K562 (cell line): Measurements from ENCODE around the gene FKBP2. TPM values are rescaled to one million over a fixed set of nuclear protein-coding genes. Genes with fewer than 3 reads are reported as not detected.

Experiments
- CBFB ChIP-seq: sonication (generic); formaldehyde crosslinking; IDR thresholded peaks from 2 replicates; pipeline ENCODE4 v1.4.0; 2020; ENCODE audit warnings: mild to moderate bottlenecking, missing genetic modification reagents
- COPS2 ChIP-seq: fragments of 450-650 bp; conservative IDR thresholded peaks from 2 replicates; pipeline ENCODE4 v1.6.1; 2016; ENCODE audit warnings: mild to moderate bottlenecking, moderate library complexity
- HMG20B ChIP-seq: fragments of 250-450 bp; sonication (Bioruptor Pico); IDR thresholded peaks from 2 replicates; pipeline ENCODE4 v1.5.0; 2021; ENCODE audit warnings: mild to moderate bottlenecking
- HOXB6 ChIP-seq: fragments of 250-450 bp; sonication (Bioruptor Pico); IDR thresholded peaks from 2 replicates; pipeline ENCODE4 v1.5.1; 2022; ENCODE audit warnings: mild to moderate bottlenecking, borderline replicate concordance
- MTA3 ChIP-seq: fragments of 450-650 bp; formaldehyde crosslinking; IDR thresholded peaks from 2 replicates; pipeline ENCODE4 v1.6.1; 2017; ENCODE audit warnings: mild to moderate bottlenecking, borderline replicate concordance
- NRF1 ChIP-seq, 2 experiments: fragments of 450-650 bp; IDR thresholded peaks in 1 of 2; conservative IDR thresholded peaks in 1 of 2; 2 replicates each; pipeline ENCODE4 v1.6.1; 2014; ENCODE audit warnings: mild to moderate bottlenecking in 2 of 2
- PBX2 ChIP-seq, 2 experiments: IDR thresholded peaks in 1 of 2; conservative IDR thresholded peaks in 1 of 2; 2 replicates each; pipeline ENCODE4 v1.6.1; 2016; ENCODE audit warnings: low read depth in 2 of 2, mild to moderate bottlenecking in 1 of 2, missing compliant biosample characterization in 1 of 2, missing genetic modification characterization in 1 of 2, moderate library complexity in 1 of 2
- PHTF2 ChIP-seq: fragments of 250-450 bp; sonication (Bioruptor Pico); IDR thresholded peaks from 2 replicates; pipeline ENCODE4 v1.5.0; 2021; ENCODE audit warnings: mild to moderate bottlenecking
- SMARCA4 ChIP-seq: fragments of 450-650 bp; IDR thresholded peaks from 2 replicates; pipeline ENCODE4 v1.6.1; 2016
- TAF9B ChIP-seq: fragments of 450-650 bp; IDR thresholded peaks from 2 replicates; pipeline ENCODE4 v1.6.1; 2018; ENCODE audit warnings: mild to moderate bottlenecking; ENCODE audit not compliant: partially characterized antibody
- ZNF263 ChIP-seq: sonication (generic); formaldehyde crosslinking; IDR thresholded peaks from 2 replicates; pipeline ENCODE4 v1.8.0; 2022; ENCODE audit warnings: mild to moderate bottlenecking, missing genetic modification reagents, borderline replicate concordance
- ZNF282 ChIP-seq: sonication (generic); formaldehyde crosslinking; IDR thresholded peaks from 2 replicates; pipeline ENCODE4 v1.8.1; 2023; ENCODE audit warnings: missing genetic modification reagents
- ZNF398 ChIP-seq: fragments of 250-450 bp; sonication (Bioruptor Pico); IDR thresholded peaks from 2 replicates; pipeline ENCODE4 v1.8.0; 2021; ENCODE audit warnings: moderate library complexity, mild to moderate bottlenecking, inconsistent platforms
- ZNF511 ChIP-seq: sonication (generic); formaldehyde crosslinking; IDR thresholded peaks from 2 replicates; pipeline ENCODE4 v1.8.0; 2022; ENCODE audit warnings: mild to moderate bottlenecking, missing genetic modification reagents
- ZNF76 ChIP-seq: fragments of 250-450 bp; sonication (Bioruptor Pico); IDR thresholded peaks from 2 replicates; pipeline ENCODE4 v1.4.0; 2020; ENCODE audit warnings: mild to moderate bottlenecking, moderate library complexity, borderline replicate concordance
- polyA plus RNA-seq, 8 experiments: library from polyadenylated mRNA; depleted of rRNA in 4 of 8; stranded (reverse) in 5 of 8; unstranded in 3 of 8; fragments of >200 nt; fragmentation: Nextera tagmentation in 2 of 8; fragmentation: Illumina TruSeq in 1 of 8; extraction: Ambion mirVana in 2 of 8; extraction: Trizol in 1 of 8; gene quantifications; 2 replicates each; pipeline versions ENCODE4 v1.2.1 to v1.2.3, GENCODE V29; 2011 to 2014; ENCODE audit warnings: inconsistent platforms in 1 of 8, missing spikeins in 1 of 8
- total RNA-seq, 7 experiments: library from RNA; depleted of rRNA in 6 of 7; stranded (reverse); fragments of >200 nt in 6 of 7; fragmentation: Illumina TruSeq in 2 of 7; extraction: Trizol in 2 of 7; gene quantifications; 2 replicates each; pipeline versions ENCODE4 v1.2.1 to v1.2.3, GENCODE V29; 2011 to 2021; ENCODE audit warnings: low replicate concordance in 1 of 7
- TF ChIP-seq, protein P1 (sequence below), 2 experiments: fragments of 450-650 bp; IDR thresholded peaks; 2 replicates each; pipeline ENCODE4 v1.6.1; 2018; ENCODE audit warnings: mild to moderate bottlenecking in 2 of 2, low read depth in 1 of 2; ENCODE audit not compliant: partially characterized antibody in 2 of 2
- TF ChIP-seq, protein P2 (sequence below): fragments of 250-450 bp; sonication (Bioruptor Pico); IDR thresholded peaks from 2 replicates; pipeline ENCODE4 v1.6.1; 2021; ENCODE audit warnings: mild to moderate bottlenecking

FKBP2 gene
- total and polyA plus RNA-seq, 9 of the 15 experiments (the other 6 are each of a cell fraction or from before 2014, with no cell fraction given), result 3.5 to 151 (median 58.1) TPM

DNA sequence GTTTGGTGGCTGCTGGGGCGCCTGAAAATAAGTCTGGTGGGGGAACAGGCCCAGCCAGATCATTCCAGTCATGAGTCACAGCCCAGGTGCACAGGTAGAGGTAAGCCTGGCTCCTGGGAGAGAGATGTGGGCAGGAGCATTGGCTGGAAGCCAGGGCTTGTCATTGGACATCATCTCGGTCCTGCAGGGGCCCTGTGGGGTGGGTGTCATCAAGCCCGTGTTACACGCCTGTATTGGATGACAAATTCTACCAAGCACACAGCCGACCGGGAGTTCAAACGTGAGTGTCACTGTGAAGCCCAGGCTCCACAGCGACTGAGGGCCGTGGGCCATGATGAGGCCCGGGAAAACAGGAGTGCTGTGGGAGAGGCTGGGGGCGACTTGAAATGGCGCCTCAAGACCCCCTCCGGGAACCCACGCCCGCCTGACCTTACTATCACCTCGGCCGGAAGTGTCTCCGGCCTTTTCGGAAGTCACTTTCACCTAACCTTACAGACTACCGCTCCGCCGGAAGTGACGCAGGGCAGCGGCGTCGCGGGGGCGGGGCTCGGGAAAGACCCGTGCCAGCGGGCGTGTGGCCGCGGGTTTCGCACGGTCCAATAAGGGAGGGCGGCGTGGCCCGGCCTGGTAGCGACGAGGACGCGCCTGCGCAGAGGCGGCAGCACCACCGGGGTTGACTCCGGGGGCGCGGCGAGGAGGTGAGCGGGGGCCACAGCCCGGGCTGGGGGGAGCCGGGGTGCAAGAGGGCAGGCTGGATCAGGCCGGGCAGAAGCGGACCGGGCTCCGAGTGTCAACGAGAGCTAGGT, at the start of gene FKBP2 (continued):
- TF ChIP-seq NRF1 (conservative IDR thresholded peaks at IDR 0.05 in 1 of 2, IDR thresholded peaks at IDR 0.05 in 1 of 2) (peak; percentile 98), COPS2 (no peak), HMG20B (no peak), ZNF263 (CRISPR knock-in tag) (no peak; the same call in 1 of the 2 replicates), HOXB6 (CRISPR knock-in tag) (no peak; the same call in 1 of the 2 replicates), ZNF511 (CRISPR knock-in tag) (no peak), SMARCA4 (peak; percentile 46; the same call in 1 of the 2 replicates), PHTF2 (peak; percentile 75), CBFB (CRISPR knock-in tag) (peak; percentile 63; the same call in 1 of the 2 replicates), TAF9B (no peak), ZNF76 (CRISPR knock-in tag) (0 out of 2 replicates have a peak, but pooled peaks have one; percentile 10), ZNF282 (no peak), PBX2 (CRISPR knock-in tag; IDR thresholded peaks at IDR 0.05; ENCODE audit: low read depth) (no peak), PBX2 (tag; conservative IDR thresholded peaks at IDR 0.05; ENCODE audit: low read depth) (no peak; the same call in 1 of the 2 replicates), ZNF398 (no peak), MTA3 (peak; percentile 73; the same call in 1 of the 2 replicates)
- TF ChIP-seq, protein P1, sequence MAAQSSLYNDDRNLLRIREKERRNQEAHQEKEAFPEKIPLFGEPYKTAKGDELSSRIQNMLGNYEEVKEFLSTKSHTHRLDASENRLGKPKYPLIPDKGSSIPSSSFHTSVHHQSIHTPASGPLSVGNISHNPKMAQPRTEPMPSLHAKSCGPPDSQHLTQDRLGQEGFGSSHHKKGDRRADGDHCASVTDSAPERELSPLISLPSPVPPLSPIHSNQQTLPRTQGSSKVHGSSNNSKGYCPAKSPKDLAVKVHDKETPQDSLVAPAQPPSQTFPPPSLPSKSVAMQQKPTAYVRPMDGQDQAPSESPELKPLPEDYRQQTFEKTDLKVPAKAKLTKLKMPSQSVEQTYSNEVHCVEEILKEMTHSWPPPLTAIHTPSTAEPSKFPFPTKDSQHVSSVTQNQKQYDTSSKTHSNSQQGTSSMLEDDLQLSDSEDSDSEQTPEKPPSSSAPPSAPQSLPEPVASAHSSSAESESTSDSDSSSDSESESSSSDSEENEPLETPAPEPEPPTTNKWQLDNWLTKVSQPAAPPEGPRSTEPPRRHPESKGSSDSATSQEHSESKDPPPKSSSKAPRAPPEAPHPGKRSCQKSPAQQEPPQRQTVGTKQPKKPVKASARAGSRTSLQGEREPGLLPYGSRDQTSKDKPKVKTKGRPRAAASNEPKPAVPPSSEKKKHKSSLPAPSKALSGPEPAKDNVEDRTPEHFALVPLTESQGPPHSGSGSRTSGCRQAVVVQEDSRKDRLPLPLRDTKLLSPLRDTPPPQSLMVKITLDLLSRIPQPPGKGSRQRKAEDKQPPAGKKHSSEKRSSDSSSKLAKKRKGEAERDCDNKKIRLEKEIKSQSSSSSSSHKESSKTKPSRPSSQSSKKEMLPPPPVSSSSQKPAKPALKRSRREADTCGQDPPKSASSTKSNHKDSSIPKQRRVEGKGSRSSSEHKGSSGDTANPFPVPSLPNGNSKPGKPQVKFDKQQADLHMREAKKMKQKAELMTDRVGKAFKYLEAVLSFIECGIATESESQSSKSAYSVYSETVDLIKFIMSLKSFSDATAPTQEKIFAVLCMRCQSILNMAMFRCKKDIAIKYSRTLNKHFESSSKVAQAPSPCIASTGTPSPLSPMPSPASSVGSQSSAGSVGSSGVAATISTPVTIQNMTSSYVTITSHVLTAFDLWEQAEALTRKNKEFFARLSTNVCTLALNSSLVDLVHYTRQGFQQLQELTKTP (IDR thresholded peaks at IDR 0.05; ENCODE audit: low read depth in 1 of 2, partially characterized antibody in 2 of 2), result peak in 1 of 2 experiments; percentile 37
- TF ChIP-seq, protein P2, sequence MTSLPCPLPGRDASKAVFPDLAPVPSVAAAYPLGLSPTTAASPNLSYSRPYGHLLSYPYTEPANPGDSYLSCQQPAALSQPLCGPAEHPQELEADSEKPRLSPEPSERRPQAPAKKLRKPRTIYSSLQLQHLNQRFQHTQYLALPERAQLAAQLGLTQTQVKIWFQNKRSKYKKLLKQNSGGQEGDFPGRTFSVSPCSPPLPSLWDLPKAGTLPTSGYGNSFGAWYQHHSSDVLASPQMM (CRISPR knock-in tag), result no peak
